SJSA1 (cell line): ENCODE measurements around the gene MPZL1. TPM values are rescaled to one million over a fixed set of nuclear protein-coding genes. Genes with fewer than 3 reads are reported as not detected.

ENCODE experiments used
- DNase-seq, 2 experiments: peaks; one replicate each; pipeline ENCODE4 v3.0.0-alpha.2; 2015 to 2020; ENCODE audit warnings: low spot score in 2 of 2, low read depth in 1 of 2
- H3K27ac ChIP-seq: fragments of 250-450 bp; sonication (Bioruptor Pico); 2 replicates; pipeline ENCODE4 v1.5.1; 2020; ENCODE audit warnings: mild to moderate bottlenecking, moderate library complexity
- H3K27me3 ChIP-seq: fragments of 250-450 bp; sonication (Bioruptor Pico); replicated peaks from 2 replicates; pipeline ENCODE4 v1.5.1; 2020; ENCODE audit warnings: mild to moderate bottlenecking, moderate library complexity
- H3K36me3 ChIP-seq: fragments of 250-450 bp; sonication (Bioruptor Pico); 2 replicates; pipeline ENCODE4 v1.5.1; 2020; ENCODE audit warnings: mild to moderate bottlenecking
- H3K4me1 ChIP-seq: fragments of 250-450 bp; sonication (Bioruptor Pico); replicated peaks from 2 replicates; pipeline ENCODE4 v1.6.1; 2021; ENCODE audit warnings: mild to moderate bottlenecking
- H3K4me3 ChIP-seq: fragments of 250-450 bp; sonication (Bioruptor Pico); 2 replicates; pipeline ENCODE4 v1.5.1; 2020; ENCODE audit warnings: mild to moderate bottlenecking
- H3K9me3 ChIP-seq: fragments of 250-450 bp; sonication (Bioruptor Pico); replicated peaks from 2 replicates; pipeline ENCODE4 v1.5.1; 2020; ENCODE audit warnings: mild to moderate bottlenecking
- total RNA-seq: library from RNA; depleted of rRNA; stranded (reverse); fragments of >200 nt; shearing (Covaris generic); gene quantifications from 2 replicates; pipeline ENCODE4 v1.2.3, GENCODE V29; 2014

Gene MPZL1
- total RNA-seq, 1 experiment from 2014 or later = 78.5 TPM

DNA sequence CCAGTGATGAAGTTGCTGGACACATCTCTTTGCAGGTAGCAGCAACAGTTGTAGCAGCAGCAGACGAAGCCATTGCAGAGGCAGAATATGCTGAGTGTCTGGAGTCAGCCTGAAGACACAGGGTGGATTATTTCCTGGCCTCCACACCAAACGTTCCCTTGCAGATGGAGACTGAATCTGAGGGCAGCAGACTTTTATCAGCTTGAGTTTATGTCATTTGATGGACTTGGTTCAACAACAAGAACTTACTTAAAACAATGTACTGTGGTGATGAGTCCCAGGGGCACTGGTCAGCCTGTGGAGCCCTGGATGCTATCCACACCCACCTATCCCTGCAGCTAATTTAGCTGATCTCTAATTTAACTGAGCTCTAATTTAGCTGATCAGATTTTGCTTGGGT, 17.1 kb upstream of the MPZL1 start:
- H3K4me3 ChIP-seq = no peak overlapping the region
- no peaks in the 10 kb centered on the region for H3K36me3 ChIP-seq
- no peaks in the 10 kb centered on the region for H3K27me3 ChIP-seq
- H3K27ac ChIP-seq = peak overlapping the region; percentile 83
- no peaks in the 10 kb centered on the region for H3K9me3 ChIP-seq
- H3K4me1 ChIP-seq = peaks cover 72% of the 10 kb centered on the region
- DNase-seq = no peak

DNA sequence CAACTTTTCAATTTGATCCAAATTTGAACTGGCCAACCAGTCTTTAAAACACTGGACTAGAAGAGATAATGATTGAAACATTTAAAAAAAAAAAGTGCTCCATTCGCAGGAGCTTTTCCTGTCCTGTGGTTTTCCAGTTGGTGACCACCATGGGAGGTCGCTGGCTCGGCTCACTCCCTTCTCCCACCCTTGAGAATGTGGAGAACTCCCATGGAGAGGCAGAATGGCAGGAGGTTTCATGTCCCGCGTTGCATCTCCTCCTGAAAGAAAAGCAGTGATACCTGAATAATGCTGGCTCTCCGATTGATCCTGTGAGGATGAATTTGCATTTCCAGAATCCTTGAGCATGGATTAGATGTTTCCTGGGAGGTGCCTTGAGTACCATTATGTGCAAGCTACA, 16.5 kb upstream of the MPZL1 start:
- Histone ChIP-seq H3K4me1 (peaks cover 72% of the 10 kb centered on the region), H3K4me3 (no peak overlapping the region), H3K9me3 (no peaks in the 10 kb centered on the region), H3K27ac (peak overlapping the region; percentile 83), H3K27me3 (no peaks in the 10 kb centered on the region), H3K36me3 (no peaks in the 10 kb centered on the region)
- peak; percentile 89 to 90 for DNase-seq

DNA sequence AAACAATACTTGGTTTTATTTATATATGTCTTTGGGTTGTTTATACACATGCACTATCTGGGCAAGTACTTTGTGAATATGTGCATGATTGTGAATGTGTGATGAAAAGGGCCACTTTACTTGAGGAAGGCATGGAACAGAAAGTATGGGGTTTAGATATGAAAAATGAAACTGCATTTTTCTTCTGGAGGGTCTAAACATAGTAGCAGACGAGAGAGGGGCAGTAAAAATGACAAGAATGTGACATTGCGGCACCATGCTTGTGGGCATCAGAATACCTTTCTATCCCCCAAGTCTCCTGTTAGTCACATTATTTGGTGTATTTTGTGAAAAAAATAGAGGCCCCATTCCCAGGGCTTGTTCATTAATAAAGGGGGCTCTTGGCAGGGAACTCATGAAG, 15.4 kb upstream of the MPZL1 start:
- Histone ChIP-seq H3K27ac (peak overlapping the region; percentile 83), H3K4me1 (peaks cover 64% of the 10 kb centered on the region), H3K9me3 (no peaks in the 10 kb centered on the region), H3K4me3 (no peak overlapping the region), H3K36me3 (no peaks in the 10 kb centered on the region), H3K27me3 (no peaks in the 10 kb centered on the region)
- peak in 1 of 2 experiments; percentile 55 for DNase-seq

DNA sequence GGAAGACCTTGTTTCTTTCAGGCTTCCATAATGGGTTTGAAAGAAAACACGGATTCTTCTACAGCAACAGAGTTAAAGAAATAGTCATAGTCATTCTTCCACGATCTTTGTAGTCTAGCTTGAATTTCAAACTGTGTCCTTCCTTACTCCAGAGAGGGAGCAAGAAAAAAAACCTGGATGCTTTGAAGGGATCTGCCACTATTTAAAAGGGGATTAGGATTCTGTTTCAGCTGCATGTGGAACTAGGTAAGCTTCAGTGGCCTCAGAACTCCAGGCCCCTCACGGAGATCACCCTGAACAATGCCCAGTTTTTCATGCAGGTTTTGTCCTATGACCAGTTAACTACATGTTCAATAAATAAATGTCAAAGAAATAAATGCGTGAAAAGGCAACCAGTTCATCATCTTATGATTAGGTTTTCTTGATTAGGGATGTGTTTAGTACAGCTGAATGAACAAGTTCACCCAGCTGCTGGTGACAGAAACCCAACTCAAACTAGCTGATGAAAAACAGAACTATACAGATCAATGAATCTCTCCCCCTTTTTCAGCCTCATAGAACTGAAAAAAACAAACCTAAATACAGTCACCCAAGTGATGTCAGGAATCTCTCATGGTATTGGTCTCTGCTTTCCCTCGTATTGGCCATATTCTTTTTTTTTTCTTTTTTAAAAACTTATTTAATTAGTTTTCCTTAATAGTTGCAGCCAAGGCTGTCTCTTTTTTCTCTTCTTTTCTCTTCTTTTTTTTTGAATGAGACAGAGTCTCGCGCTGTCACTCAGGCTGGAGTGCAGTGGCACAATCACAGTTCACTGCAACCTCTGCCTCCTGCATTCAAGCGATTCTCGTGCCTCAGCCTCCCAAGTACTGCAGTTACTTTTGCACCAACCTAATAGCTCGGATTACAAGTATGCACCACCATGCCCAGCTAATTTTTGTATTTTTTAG, 14.6 kb upstream of the MPZL1 start:
- H3K27me3 ChIP-seq = no peaks in the 10 kb centered on the region
- peaks cover 60% of the 10 kb centered on the region for H3K4me1 ChIP-seq
- H3K27ac ChIP-seq = peak overlapping the region; percentile 83
- no peaks in the 10 kb centered on the region for H3K36me3 ChIP-seq
- H3K9me3 ChIP-seq = no peaks in the 10 kb centered on the region
- DNase-seq = peak in 1 of 2 experiments; percentile 28
- no peak overlapping the region for H3K4me3 ChIP-seq

DNA sequence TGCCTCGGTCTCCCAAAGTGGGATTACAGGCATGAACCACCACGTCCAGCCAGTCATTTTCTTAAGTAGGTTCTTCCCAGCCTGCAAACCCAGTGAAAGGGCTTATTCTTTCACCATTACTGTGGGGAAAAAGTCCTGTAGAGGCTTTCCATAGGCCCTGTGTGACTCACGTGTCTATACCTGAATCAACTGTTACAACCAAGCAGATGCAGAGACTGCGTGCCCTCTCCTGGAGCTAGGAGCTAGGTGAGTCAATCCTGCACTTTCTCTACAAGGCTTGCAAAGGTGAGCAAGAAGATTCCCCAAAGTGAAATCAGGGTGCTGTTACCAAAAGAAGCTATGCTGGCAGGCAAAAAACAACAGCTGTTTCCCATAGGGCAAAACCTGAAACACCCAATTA, 13.8 kb upstream of the MPZL1 start:
- DNase-seq = no peak
- Histone ChIP-seq H3K4me1 (peaks cover 60% of the 10 kb centered on the region), H3K27me3 (no peaks in the 10 kb centered on the region), H3K36me3 (no peaks in the 10 kb centered on the region), H3K4me3 (no peak overlapping the region), H3K9me3 (no peaks in the 10 kb centered on the region), H3K27ac (no peak overlapping the region; the same call in 1 of the 2 replicates)

DNA sequence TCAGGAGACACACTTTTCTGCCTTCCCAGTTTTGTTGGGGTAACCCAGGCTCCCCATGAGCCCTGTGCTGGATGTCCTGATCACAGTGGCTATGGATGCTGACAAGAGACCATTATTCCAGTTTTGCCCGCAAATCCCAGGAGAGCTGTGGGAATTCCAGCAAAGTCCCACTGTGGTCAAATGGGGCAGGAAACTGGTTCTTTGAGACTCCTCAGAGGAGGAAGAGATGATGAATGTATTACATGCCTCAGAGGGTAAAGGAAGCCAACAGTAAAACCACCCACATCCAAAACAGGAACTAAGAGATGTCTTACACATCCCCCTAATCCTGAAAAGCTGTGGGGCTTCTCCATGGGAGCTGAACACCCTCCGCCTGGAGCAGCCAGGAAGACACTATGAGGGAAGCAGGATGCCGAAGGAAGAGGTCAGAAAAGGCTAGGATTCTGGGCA, 12.8 kb upstream of the MPZL1 start:
- Histone ChIP-seq H3K4me3 (no peak overlapping the region), H3K9me3 (no peaks in the 10 kb centered on the region), H3K27me3 (no peaks in the 10 kb centered on the region), H3K36me3 (no peaks in the 10 kb centered on the region; the same call in 1 of the 2 replicates), H3K27ac (peak overlapping the region; percentile 25), H3K4me1 (peaks cover 63% of the 10 kb centered on the region)
- peak; percentile 77 to 79 for DNase-seq

DNA sequence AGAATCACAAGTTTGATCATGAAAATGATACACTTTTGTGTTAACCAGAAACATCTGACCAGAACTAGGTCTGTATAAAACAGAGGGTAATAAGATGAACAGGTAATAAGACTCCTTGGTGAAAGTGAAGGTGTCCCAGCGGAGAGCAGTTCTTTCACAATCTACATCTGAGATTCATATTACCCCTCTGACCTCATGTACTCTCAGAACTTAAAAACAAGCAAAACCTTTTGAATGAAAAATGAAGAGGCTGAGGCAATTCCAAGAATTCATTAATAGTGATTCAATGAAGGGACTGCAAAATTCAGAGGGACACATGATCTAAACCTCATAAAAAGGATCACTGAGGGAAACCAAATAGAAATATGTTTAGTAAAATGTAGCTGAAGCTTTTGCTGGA, 10.9 kb upstream of the MPZL1 start:
- no peak overlapping the region for H3K27ac ChIP-seq
- H3K36me3 ChIP-seq = peaks cover 4% of the 10 kb centered on the region
- no peak overlapping the region for H3K4me3 ChIP-seq
- no peak for DNase-seq
- no peaks in the 10 kb centered on the region for H3K27me3 ChIP-seq
- H3K4me1 ChIP-seq = peaks cover 48% of the 10 kb centered on the region
- H3K9me3 ChIP-seq = no peaks in the 10 kb centered on the region

DNA sequence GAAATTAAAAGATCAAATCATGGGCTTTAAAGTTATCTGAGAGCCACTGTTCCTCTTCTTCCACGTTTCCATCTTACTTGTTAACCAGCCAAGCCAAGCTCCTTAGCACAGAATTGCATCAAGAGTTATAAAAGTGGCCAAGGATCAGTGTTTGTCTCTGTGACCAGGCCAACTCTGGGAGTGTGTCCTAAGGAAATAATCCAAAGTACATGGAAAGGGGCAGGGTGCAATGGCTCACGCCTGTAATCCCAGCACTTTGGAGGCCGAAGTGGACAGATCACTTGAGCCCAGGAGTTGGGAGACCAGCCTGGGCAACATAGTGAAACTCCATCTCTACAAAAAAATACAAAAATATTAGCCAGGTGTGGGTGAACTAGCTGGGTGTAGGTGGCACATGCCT, 10.0 kb upstream of the MPZL1 start:
- no peak overlapping the region for H3K4me3 ChIP-seq
- H3K27me3 ChIP-seq = no peaks in the 10 kb centered on the region
- H3K9me3 ChIP-seq = no peaks in the 10 kb centered on the region
- no peak for DNase-seq
- H3K27ac ChIP-seq = no peak overlapping the region
- peaks cover 4% of the 10 kb centered on the region for H3K36me3 ChIP-seq
- peaks cover 38% of the 10 kb centered on the region for H3K4me1 ChIP-seq

DNA sequence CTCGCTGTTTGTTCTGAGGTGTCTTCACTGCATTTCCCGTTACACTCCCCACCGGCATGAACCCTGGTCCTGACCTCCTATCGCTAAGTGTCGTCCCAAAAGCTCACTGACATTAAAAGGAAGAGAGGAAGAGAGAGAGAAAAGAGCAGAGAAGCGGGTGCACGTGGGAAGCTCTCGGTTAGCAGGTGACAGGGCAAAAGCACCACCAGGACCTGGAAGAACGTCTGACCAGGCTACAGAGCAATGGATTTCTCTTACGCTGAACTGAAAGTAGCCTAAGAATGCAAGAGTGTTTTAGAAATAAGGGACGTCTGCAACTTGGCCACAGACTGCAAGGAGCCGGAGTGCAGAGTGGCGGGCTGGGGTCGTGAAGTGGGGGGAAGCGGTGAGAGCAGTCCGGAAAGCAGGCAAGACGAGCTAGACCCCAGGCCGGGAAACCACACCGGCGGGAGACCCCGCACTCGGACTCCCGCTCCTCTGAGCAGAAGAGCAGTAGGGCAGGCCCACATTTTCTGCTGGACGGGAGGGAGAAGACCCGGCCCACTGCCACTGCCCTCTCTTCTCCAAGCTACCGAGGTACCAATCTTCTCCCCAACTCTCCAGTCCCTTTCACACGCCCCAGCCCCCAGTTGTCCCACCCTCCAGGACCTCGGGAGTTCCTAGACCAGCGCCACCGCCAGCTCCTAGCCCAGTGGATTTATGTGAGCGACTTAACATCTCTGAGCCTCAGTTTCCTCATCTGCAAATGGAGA, 8.3 kb upstream of the MPZL1 start:
- no peak for DNase-seq
- peak overlapping the region; percentile 87 for H3K4me3 ChIP-seq
- no peaks in the 10 kb centered on the region for H3K27me3 ChIP-seq
- peak overlapping the region; percentile 95 for H3K27ac ChIP-seq
- peaks cover 4% of the 10 kb centered on the region for H3K36me3 ChIP-seq
- H3K9me3 ChIP-seq = no peaks in the 10 kb centered on the region
- peaks cover 27% of the 10 kb centered on the region for H3K4me1 ChIP-seq

DNA sequence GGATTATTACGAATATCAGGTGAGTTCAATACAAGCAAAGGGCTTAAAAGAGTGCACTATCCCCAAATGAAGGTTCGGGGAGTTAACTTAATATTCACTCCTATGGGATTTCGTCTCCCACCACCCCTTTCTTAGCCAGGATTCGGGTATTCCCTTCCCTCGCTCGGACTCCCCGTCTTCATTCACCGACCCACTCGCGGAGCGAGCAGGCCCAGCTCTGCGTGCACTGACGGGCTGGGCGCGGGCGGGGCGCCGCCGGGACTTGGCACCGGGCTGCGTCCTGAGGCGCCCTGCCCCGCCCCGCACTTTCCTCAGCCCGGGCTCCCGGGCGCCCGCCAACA, 7.7 kb upstream of the MPZL1 start:
- peaks cover 22% of the 10 kb centered on the region for H3K4me1 ChIP-seq
- peak overlapping the region; percentile 87 for H3K4me3 ChIP-seq
- peaks cover 4% of the 10 kb centered on the region for H3K36me3 ChIP-seq
- H3K27me3 ChIP-seq = no peaks in the 10 kb centered on the region
- peak in 1 of 2 experiments; percentile 86 for DNase-seq
- peak overlapping the region; percentile 95 for H3K27ac ChIP-seq
- H3K9me3 ChIP-seq = no peaks in the 10 kb centered on the region

DNA sequence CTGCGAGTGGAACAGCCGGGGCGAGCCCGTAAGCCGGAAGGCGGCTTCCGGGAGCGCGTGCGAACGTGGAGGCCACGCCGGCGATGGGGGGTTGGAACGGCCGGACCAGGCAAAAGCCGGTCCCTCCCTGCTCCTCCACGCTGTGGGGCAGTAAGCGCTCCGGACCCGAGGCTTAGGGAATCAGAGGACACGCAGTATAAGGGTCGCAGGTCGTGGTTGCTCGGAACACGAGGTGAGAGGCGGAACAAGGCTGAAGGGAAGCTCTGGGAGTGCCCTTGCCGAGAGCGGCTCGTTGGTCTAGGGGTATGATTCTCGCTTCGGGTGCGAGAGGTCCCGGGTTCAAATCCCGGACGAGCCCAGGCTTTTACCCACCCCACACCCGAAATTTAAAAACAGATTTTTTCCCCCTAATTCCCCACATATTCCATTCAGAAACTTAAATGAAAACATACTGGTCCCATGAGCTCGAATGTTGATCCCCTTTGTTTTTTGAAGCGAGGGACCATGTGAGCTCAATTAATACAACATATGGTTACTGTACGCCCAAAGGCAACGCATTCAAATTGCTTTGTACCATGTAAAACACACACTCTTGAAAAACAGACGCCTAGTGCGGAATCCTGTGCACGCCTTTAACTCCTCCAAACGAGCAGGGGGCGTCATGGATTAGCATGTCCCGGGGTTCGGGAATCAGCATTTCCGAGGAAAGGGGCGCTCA, 7.2 kb upstream of the MPZL1 start:
- no peaks in the 10 kb centered on the region for H3K9me3 ChIP-seq
- peaks cover 16% of the 10 kb centered on the region for H3K4me1 ChIP-seq
- H3K27me3 ChIP-seq = no peaks in the 10 kb centered on the region
- peaks cover 4% of the 10 kb centered on the region for H3K36me3 ChIP-seq
- H3K27ac ChIP-seq = peak overlapping the region; percentile 95
- H3K4me3 ChIP-seq = peak overlapping the region; percentile 87
- DNase-seq = peak; percentile 89 to 98

DNA sequence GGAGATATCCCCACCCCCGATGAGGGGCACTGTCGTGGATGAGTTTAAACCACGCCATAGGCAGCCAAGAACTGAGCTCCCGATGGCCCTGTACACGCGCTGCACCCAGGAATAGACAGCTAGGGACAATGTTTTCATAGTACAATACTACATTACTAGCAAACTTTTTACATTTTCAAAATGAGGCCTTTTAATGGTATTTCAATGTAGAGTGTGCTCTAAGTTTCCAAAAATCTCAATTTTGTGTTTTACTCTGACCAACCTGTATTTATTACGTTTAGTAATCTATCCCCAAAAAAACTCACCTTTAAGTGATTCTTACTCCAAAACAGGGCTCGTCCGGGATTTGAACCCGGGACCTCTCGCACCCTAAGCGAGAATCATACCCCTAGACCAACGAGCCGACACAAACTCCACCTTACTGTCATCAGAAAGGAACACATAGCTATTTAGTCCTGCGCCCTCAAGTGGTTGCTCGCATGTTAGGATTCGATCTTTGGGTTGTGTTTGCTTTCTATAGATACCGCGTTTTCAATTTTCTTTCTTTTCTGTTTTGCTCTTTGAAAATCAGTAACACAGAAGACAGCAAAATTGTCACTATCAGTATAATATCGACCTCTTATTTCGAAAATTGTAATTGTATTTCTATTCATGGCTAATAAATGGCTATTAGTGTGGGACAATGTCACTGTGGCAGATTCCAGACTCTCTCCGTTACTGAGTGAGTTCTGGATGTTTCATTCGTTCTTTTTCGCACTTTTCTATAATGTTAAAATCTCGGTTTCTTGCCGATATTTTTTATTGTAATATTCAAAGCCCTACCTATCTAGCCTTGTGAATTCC, 6.4 kb upstream of the MPZL1 start:
- peaks cover 16% of the 10 kb centered on the region for H3K4me1 ChIP-seq
- peak; percentile 82 to 94 for DNase-seq

DNA sequence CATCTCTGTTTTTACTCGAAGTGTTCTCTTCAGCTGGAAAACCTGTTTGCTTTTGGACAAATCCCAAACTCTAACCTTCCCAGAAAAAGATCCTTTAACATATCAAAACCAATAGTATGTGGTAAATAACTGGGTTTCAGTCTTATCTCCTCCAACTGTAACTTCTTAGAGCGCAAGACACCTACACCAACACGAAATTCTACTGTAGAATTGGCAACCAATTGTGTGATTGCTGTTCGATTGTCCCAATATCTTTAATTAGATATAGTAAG, 5.8 kb upstream of the MPZL1 start:
- no peaks in the 10 kb centered on the region for H3K27me3 ChIP-seq
- H3K36me3 ChIP-seq = peaks cover 4% of the 10 kb centered on the region
- no peaks in the 10 kb centered on the region for H3K9me3 ChIP-seq
- H3K4me3 ChIP-seq = peak overlapping the region; percentile 87
- DNase-seq = peak in 1 of 2 experiments; percentile 39
- peaks cover 18% of the 10 kb centered on the region for H3K4me1 ChIP-seq
- H3K27ac ChIP-seq = no peak overlapping the region

More for the DNA sequence above, 6.4 kb upstream of the MPZL1 start:
- Histone ChIP-seq H3K9me3 (no peaks in the 10 kb centered on the region), H3K27me3 (no peaks in the 10 kb centered on the region), H3K4me3 (peak overlapping the region; percentile 87), H3K36me3 (peaks cover 4% of the 10 kb centered on the region), H3K27ac (peak overlapping the region; percentile 95)
